Measurements from ENCODE around the gene GORASP1.

GORASP1 gene

DNA sequence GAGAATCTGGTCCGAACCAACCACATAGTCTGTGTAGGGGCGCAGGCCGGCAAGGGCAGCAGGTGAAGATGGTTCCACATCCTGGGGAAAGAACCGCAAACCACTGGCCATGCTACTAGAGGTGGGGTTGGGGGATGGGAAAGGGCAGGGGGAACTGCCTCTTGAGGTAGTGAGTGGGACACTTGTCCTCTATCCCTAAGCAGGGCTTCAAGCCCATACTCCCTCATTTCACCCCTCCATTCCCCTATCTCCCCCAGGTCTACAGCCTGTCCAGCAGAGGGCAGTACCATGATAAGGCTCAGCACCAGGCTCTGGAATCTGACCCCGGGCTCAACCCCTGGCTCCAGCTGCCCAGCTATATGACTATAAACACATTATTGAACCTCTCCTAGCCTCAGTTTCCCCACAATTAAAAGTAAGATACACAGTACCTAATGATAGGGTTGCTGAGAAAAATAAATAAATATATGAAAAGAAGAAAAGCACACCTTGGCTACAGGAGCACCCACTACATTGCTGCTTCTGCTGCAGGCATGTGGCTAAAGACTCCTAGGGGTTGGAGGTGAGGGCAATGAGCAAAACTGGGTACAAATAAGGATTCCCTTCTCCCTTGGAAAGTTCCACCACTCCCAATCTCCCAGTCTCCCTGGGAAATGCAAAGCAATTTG is 6.3 kb downstream of the GORASP1 start:
- peak; percentile 47 to 57 for DNase-seq

DNA sequence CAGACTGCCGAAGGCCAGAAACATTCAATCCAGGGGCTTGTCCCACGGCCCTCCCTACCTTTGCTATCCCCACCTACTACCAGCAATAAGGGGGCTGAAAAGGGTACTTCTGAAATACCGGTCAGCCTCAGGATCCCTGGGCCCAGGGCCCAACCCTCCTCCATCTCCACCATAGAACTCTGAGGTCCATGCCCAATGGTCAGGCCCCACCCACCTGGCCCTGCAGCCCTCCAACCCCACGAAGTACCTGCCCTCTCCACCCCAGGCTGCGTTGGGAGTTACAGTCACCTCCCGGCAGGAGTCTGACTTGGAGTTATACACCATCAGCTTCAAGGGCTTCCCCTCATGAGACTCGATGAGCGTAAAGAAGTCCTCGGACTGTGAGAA is 6.9 kb downstream of the GORASP1 start:
- no peak for DNase-seq

DNA sequence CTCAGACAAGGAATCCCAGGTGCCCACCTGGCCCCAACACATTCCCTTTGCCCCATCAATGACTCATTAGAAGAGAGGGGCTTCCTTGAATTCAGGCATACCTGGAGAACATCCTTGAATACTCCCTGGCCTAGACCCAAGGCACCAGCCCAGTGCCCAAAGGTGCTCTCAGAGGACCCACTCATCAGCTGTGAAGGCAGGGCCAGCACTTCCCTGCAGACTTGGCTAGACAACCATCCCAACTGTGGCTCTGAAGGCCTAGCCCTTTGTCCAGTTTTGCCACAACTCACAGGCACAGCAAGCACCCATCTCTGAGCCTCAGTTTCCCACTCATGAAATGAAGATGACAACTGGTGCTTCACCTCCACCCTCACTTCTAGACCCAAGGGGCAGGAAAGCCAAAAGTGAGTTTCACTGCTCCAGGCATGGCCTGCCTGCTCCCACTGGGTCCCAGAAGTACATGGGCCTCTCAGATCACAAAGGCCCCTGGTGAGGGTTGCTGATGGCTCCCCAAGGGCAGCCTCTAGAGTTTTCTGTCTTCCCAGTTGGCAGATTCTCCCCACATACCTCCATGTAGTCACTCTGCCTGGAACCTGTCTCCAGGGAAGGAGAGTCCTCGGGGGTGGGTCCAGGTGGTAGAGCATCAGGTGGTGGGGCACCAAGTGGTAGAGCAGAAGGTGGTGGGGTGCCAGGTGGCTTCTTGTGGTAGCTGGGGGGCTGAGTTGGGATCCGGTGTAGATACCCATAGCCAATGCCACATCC is 7.5 kb downstream of the GORASP1 start:
- no peak for DNase-seq

DNA sequence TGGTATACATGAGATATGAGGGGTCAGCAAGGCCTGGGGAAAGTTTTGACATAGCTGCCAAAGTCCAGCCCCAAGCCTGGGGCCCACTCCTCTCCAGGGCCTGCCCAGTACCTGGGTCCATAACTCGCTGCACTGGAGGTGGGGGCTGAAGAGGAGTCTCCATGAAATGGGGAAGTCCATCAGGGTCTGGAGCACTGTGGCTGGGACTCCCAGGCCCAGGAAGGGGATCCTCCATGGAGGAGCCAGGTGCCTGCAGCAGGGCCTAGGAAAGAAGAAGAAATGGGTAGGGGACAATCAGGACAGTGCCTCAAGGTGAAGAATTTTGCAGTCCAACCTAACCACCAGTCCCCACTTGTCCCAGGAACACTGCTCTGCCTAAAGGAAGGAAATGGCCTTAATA is 8.2 kb downstream of the GORASP1 start:
- DNase-seq, result no peak

- no peak for DNase-seq
These were observed 8.9 kb downstream of the GORASP1 start for GRCh38 chr3:39098473-39099000.

DNA sequence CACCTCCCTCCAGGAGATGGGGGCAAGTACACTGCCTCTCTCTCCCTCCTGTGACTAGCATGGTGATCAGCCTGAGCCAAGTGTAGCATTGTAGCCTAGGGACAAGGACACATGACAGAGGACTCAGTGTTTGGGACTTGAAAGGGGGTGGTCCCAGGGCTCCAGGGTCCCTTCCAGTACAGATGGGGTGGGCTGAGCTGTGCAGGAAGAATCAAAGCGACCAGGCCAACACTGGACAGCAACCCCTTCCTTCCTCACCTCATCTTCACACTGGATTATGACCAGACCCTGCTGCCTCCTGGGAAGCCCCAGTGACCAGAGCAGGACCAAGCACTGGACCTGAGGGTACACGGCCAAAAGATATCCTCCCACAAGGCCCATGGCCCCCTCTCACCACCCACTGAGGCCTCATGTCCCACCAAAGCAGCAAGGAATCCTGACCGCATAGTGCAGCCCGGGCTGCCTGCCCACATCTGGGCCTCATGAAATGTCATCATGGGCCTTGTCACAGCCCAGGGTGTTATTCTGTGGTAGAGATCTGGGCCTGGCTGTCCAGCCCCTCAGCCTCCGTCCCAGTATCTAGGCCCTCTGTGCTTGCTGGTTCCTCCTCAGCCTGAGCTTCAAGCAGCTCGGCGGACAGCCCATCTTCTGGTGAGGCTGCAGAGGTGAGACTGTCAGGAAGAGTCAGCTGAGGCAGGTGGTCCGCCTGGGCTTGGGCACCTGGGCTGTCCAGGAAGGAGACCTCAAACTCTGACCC is 9.5 kb downstream of the GORASP1 start:
- DNase-seq, result no peak

DNA sequence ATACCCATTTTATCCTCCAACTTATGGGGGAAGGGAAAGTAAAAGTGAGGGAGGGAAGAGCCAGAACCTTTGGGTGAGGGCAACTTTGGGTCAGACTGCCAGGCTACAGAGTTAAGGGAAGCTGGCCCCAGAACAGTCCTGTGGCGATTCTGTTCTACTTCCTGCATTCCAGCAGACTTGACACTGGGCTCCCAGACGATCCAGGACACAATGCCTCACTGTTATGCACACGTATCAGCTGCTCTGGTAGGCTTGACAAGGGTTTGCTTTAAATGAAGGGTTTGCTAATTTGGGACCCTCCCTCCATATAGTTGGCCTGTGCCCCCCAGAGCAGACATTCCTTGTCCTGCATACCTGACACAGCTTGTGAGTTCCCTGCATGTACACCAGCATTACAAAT is 10.7 kb downstream of the GORASP1 start:
- no peak for DNase-seq

DNA sequence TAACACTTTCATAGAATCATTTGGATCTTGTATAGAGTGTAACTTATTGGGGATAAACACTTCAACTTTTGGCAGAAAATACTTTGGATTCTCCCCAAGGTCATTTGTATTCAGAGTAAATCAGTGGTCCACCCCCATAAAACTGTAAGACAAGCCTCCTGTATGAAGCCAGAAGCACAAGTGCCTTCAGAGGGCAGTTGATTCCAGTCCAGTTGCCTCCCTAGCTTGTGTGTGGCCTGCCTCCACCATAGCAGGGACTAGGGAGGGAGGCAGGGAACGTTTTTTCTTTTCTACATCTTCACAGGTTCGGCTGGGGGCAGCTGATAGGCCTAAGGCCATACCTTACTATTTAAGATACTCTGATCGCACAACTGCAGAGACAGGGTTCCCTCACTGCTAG is 11.6 kb downstream of the GORASP1 start:
- no peak for DNase-seq

DNA sequence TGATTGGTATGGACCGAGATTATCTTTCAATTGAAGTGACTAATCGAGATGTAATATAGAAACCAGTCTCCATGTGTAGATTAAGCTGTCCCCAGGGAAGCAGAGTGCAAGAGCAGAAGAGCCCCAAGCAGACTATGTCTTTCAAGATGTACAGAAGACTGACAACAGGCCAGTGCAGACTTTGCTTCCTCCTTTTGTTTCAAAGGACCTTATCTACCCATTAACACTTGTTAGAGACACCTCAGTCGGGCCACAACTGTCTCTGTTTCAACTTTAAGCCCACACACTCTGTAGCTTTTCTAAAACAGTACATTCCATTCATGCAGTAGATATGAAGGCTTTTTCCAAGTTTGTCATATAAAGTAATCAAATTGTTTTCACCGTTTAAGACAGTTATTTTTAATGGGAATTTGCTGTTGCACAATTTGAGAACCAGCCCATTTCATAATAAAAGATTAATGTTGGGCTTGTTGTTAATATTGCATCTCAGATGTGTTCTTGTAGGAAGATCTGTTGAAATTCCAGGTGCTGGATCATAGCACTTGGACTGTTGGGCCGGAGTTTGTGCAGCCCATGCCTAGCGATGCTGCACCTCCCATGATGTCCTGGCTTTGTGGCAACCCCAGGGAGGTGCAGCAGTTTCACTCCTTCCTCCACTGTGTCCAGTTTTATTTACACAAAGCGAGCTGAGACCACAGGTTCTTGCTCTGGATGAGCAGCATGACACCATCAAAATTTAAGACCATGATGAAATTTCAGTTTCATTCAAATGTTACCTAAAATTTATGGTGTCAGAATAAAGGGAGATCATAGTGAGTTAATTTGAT is 12.4 kb downstream of the GORASP1 start:
- DNase-seq, result no peak

GRCh38 chr3:39090922-39091321 is 16.5 kb downstream of the GORASP1 start:
- no peak for DNase-seq

- DNase-seq, result no peak
These were observed 18.5 kb downstream of the GORASP1 start for GRCh38 chr3:39088889-39089288.

- DNase-seq, result no peak
These were observed 19.0 kb downstream of the GORASP1 start for GRCh38 chr3:39088456-39088855.

GRCh38 chr3:39086144-39086543 is 21.3 kb downstream of the GORASP1 start:
- no peak for DNase-seq

GRCh38 chr3:39082666-39083313 is 24.6 kb downstream of the GORASP1 start:
- DNase-seq, result no peak

GRCh38 chr3:39080026-39080425 is 27.4 kb downstream of the GORASP1 start:
- no peak for DNase-seq

DNA sequence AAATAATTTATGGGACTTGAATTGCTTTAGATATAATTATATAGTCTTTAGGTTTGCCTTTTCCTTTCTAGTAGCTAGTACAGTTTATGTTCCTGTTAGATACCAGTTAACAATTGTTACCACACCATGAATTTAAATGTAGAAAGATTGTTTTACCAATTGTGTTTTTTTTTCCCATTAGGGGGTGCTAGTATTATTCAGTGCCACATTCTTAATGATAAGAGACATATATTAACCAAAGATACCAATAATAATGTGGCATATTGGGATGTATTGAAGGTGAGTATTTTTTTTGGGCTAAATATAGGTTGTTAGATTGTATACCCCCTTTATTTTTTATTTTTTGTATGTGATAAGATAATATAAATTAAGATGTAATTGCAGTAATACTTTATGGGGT is 27.9 kb downstream of the GORASP1 start:
- DNase-seq, result no peak

GRCh38 chr3:39075910-39076309 is 31.5 kb downstream of the GORASP1 start:
- no peak for DNase-seq

- DNase-seq, result no peak
These were observed 38.9 kb downstream of the GORASP1 start for GRCh38 chr3:39068556-39068955.

- no peak for DNase-seq
These were observed 40.1 kb downstream of the GORASP1 start for GRCh38 chr3:39067286-39067685.

DNA sequence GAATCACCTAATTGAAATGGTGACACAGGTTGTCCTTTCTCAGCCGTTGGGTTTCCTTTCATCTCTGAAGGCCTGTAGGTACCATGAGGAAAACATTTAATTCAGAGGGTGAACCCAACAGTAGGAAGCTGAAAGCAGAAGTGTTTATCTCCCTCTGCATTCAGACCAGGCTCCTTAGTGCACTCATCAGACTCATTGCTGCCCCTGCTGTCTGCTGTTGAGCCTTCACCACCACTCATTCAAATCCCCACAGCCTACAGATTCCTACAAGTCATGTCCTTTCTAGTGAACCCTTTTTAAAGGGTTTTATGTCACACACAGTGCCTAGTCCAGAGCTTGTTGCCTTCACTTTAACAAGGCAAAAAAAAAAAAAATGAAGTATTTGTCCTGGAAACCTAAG is 42.2 kb downstream of the GORASP1 start:
- DNase-seq, result peak; percentile 2 to 6

DNA sequence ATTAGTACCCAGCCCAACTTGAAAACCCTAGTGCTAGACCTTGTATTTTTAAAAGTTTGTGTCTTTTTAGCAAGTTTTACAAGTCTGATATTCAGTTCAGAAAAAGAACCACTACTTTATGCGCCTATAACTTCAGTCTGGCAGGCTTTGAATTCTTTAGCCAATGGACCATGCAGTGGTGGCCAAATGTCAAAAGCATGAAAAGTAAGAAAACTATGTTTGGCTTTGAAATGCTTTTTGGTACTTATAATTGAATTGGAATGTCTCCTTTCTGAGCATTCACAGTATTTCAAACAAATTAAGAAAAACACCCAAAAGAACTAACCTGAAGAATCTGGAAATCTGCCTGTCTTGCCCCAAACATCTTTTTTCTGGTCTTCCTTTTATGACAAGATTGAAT is 42.8 kb downstream of the GORASP1 start:
- no peak for DNase-seq

- no peak for DNase-seq
These were observed 44.3 kb downstream of the GORASP1 start for GRCh38 chr3:39063143-39063542.
